HEK293 (cell line): ENCODE data around the gene DDX10.

ENCODE experiments used
- CTCF ChIA-PET: fragments of 350-600 bp; formaldehyde crosslinking; extraction: SDS; loops from one replicate; lab custom pipeline; 2021; ENCODE audit warnings: antibody characterized with exemption; lab: Yijun Ruan, JAX
- POLR2A ChIA-PET: fragments of 300-600 bp; formaldehyde crosslinking; extraction: SDS; loops from one replicate; lab custom pipeline; 2020; ENCODE audit warnings: antibody characterized with exemption, inconsistent platforms; lab: Yijun Ruan, JAX
- H3K27ac ChIP-seq: fragments of 200-500 bp; sonication (Bioruptor generic); 2 replicates; pipeline ENCODE4 v1.5.1; 2014; ENCODE audit warnings: low read depth, low read length, control low read depth, inconsistent platforms; ENCODE audit errors: extremely low read depth
- H3K36me3 ChIP-seq, 2 experiments: fragments of 200-500 bp in 1 of 2; sonication (Bioruptor generic) in 1 of 2; 1 replicate in 1 of 2; 2 replicates in 1 of 2; pipeline ENCODE4 v1.5.1; 2014 to 2017; ENCODE audit warnings: inconsistent platforms in 2 of 2, low read length in 2 of 2; ENCODE audit not compliant: control insufficient read depth in 2 of 2, insufficient read depth in 1 of 2
- H3K4me1 ChIP-seq: fragments of 200-500 bp; sonication (Bioruptor generic); 2 replicates; pipeline ENCODE4 v1.5.1; 2014; ENCODE audit warnings: mild to moderate bottlenecking, low read length, inconsistent platforms; ENCODE audit not compliant: control insufficient read depth, insufficient read depth
- H3K4me3 ChIP-seq: 2 replicates; pipeline ENCODE4 v1.5.1; 2011; ENCODE audit warnings: low read depth, mild to moderate bottlenecking, control low read depth, low read length, moderate library complexity
- H3K9me3 ChIP-seq: fragments of 200-500 bp; sonication (Bioruptor generic); 2 replicates; pipeline ENCODE4 v1.5.1; 2014; ENCODE audit warnings: low read depth, low read length, inconsistent platforms; ENCODE audit not compliant: control insufficient read depth, insufficient read depth
- GLIS1 ChIP-seq: fragments of 450-650 bp; formaldehyde crosslinking; IDR thresholded peaks from 2 replicates; pipeline ENCODE4 v1.5.1; 2016; ENCODE audit warnings: missing biosample characterization, missing genetic modification characterization
- OSR2 ChIP-seq: fragments of 450-650 bp; formaldehyde crosslinking; IDR thresholded peaks from 2 replicates; pipeline ENCODE4 v1.5.1; 2016; ENCODE audit warnings: missing biosample characterization, missing genetic modification characterization
- OVOL3 ChIP-seq: fragments of 450-650 bp; formaldehyde crosslinking; IDR thresholded peaks from 2 replicates; pipeline ENCODE4 v1.5.1; 2016; ENCODE audit warnings: missing biosample characterization, missing genetic modification characterization
- PBX3 ChIP-seq: sonication (generic); formaldehyde crosslinking; IDR thresholded peaks from 2 replicates; pipeline ENCODE4 v1.8.1; 2022; ENCODE audit warnings: mild to moderate bottlenecking, moderate library complexity, missing genetic modification reagents
- REST ChIP-seq: fragments of 450-650 bp; formaldehyde crosslinking; IDR thresholded peaks from 2 replicates; pipeline ENCODE4 v1.5.1; 2016; ENCODE audit warnings: missing biosample characterization, missing genetic modification characterization
- SETDB1 ChIP-seq: IDR thresholded peaks from one replicate; pipeline ENCODE4 v1.6.1; 2017; ENCODE audit warnings: mild to moderate bottlenecking, low read length, moderate library complexity, mixed read lengths; ENCODE audit not compliant: insufficient read length
- ZNF121 ChIP-seq: fragments of 450-650 bp; formaldehyde crosslinking; IDR thresholded peaks from 2 replicates; pipeline ENCODE4 v1.5.1; 2016; ENCODE audit warnings: missing biosample characterization, missing genetic modification characterization
- ZNF184 ChIP-seq: fragments of 450-650 bp; IDR thresholded peaks from 2 replicates; pipeline ENCODE4 v1.5.1; 2018; ENCODE audit warnings: missing biosample characterization, mild to moderate bottlenecking, missing genetic modification characterization
- ZNF23 ChIP-seq: fragments of 450-650 bp; formaldehyde crosslinking; IDR thresholded peaks from 2 replicates; pipeline ENCODE4 v1.5.1; 2016; ENCODE audit warnings: missing biosample characterization, missing genetic modification characterization, borderline replicate concordance
- ZNF404 ChIP-seq: fragments of 450-650 bp; formaldehyde crosslinking; IDR thresholded peaks from 2 replicates; pipeline ENCODE4 v1.5.1; 2017; ENCODE audit warnings: missing biosample characterization, missing genetic modification characterization
- ZNF423 ChIP-seq: fragments of 450-650 bp; formaldehyde crosslinking; IDR thresholded peaks from 2 replicates; pipeline ENCODE4 v1.5.1; 2016; ENCODE audit warnings: missing biosample characterization, missing genetic modification characterization
- ZNF529 ChIP-seq: fragments of 450-650 bp; formaldehyde crosslinking; IDR thresholded peaks from 2 replicates; pipeline ENCODE4 v1.5.1; 2017; ENCODE audit warnings: missing genetic modification characterization, missing biosample characterization; ENCODE audit not compliant: insufficient replicate concordance
- ZNF558 ChIP-seq: fragments of 450-650 bp; formaldehyde crosslinking; IDR thresholded peaks from 2 replicates; pipeline ENCODE4 v1.5.1; 2016; ENCODE audit warnings: missing biosample characterization, missing genetic modification characterization
- ZNF621 ChIP-seq: fragments of 450-650 bp; formaldehyde crosslinking; IDR thresholded peaks from 2 replicates; pipeline ENCODE4 v1.5.1; 2017; ENCODE audit warnings: missing biosample characterization, missing genetic modification characterization
- ZNF670 ChIP-seq: fragments of 450-650 bp; formaldehyde crosslinking; IDR thresholded peaks from 2 replicates; pipeline ENCODE4 v1.5.1; 2016; ENCODE audit warnings: missing biosample characterization, missing genetic modification characterization, low read depth
- ZNF785 ChIP-seq: fragments of 450-650 bp; formaldehyde crosslinking; IDR thresholded peaks from 2 replicates; pipeline ENCODE4 v1.5.1; 2016; ENCODE audit warnings: missing biosample characterization, missing genetic modification characterization

Gene DDX10

GRCh38 chr11:108708173-108708572 is 43.3 kb downstream of the DDX10 start:
- Histone ChIP-seq H3K4me1 (no peaks in the 10 kb centered on the region), H3K4me3 (no peak overlapping the region), H3K9me3 (no peaks in the 10 kb centered on the region), H3K36me3 (peaks cover 11 to 46% of the 10 kb centered on the region in 2 experiments)
- POLR2A ChIA-PET, result no interaction called here
- no peak for TF ChIP-seq REST (tag by site-specific recombination)
- TF ChIP-seq ZNF529 (tag by site-specific recombination), result no peak
- TF ChIP-seq ZNF621 (tag by site-specific recombination), result no peak
- TF ChIP-seq SETDB1, result peak; percentile 4
- TF ChIP-seq, all 188 proteins: peak for 1
- H3K27ac ChIP-seq, result no peak overlapping the region
- CTCF ChIA-PET, result interaction anchor here (1.2 kb wide), 1 partner anchor 27 kb away, joined by 3 read pairs; no protein-coding TSS in a partner anchor

- ChIA-PET POLR2A (no interaction called here), CTCF (interaction anchor here (0.6 to 1.6 kb wide), 3 partner anchors 12 to 145 kb away, joined by 3 to 8 read pairs (median 3); no protein-coding TSS in a partner anchor)
- no peak for TF ChIP-seq ZNF184 (tag by site-specific recombination)
- no peak for TF ChIP-seq ZNF670 (tag by site-specific recombination)
- no peak for TF ChIP-seq GLIS1 (tag by site-specific recombination)
- TF ChIP-seq ZNF404 (tag by site-specific recombination), result no peak
- no peak for TF ChIP-seq ZNF121 (tag by site-specific recombination)
- TF ChIP-seq PBX3 (CRISPR knock-in tag), result no peak
- TF ChIP-seq ZNF23 (tag by site-specific recombination), result no peak
- TF ChIP-seq OVOL3 (tag by site-specific recombination), result no peak
- TF ChIP-seq OSR2 (tag by site-specific recombination), result no peak
- Histone ChIP-seq H3K9me3 (no peaks in the 10 kb centered on the region), H3K36me3 (peaks cover 11 to 40% of the 10 kb centered on the region in 2 experiments), H3K4me3 (no peak overlapping the region), H3K27ac (no peak overlapping the region), H3K4me1 (no peaks in the 10 kb centered on the region)
These were observed 44.9 kb downstream of the DDX10 start for GRCh38 chr11:108709741-108710140.

GRCh38 chr11:108713076-108713790 is 48.4 kb downstream of the DDX10 start:
- Histone ChIP-seq H3K36me3 (peaks cover 0 to 27% of the 10 kb centered on the region in 2 experiments; a peak in 1 of 3 replicates), H3K9me3 (no peaks in the 10 kb centered on the region), H3K4me3 (no peak overlapping the region), H3K4me1 (no peaks in the 10 kb centered on the region), H3K27ac (no peak overlapping the region)
- CTCF ChIA-PET, result no interaction called here
- TF ChIP-seq ZNF785 (no peak), ZNF423 (tag by site-specific recombination) (no peak), ZNF558 (tag by site-specific recombination) (peak; percentile 60; the same call in 1 of the 2 replicates)
- POLR2A ChIA-PET, result no interaction called here
